ENCODE data around the gene NOP16. TPM values are rescaled to one million over a fixed set of nuclear protein-coding genes. Genes with fewer than 3 reads are reported as not detected.

NOP16 gene
- total and polyA plus RNA-seq, 11 donors: 9.3 to 83.4 (median 15.9) TPM

DNA sequence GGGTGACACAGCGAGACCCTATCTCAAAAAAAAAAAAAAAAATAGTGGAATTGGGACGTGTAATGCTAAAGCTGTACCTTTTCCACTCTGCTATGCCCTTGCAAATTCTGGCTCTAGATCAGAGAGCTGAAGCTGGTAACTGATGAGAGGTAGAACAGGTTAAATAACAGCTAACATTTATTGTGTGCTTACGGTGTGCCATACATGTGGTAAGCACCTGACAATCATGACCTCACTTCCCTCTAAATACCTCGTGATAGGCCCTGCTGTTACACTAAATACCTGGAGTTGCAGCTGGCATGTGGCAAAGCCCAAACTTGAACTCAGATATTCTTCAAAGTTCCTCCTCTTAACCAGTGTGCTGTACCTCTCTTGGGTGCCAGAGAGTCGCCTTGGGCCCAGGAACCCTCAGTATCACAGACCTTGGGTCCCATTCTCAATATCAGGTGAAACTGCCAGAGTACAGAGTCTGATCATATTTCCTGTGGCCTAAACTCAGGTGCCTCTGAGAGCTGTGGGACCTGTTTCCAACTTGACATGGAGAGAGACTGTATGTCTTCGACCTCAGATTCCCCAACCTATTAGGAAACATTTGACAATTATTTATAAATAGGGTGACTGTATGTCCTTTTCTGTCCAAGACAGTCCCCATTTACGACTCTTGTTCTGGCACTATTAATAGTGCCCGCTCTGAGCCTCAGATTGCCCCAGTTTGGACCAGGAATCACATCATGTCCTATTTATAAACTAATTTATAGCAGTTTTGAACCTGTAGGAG is 18.3 kb downstream of the NOP16 start:
- ATAC-seq: peak; percentile 17 to 65 (median 36)
- peak overlapping the region in 11 of 12 donors; percentile 10 to 83 (median 60) for H3K27ac ChIP-seq

DNA sequence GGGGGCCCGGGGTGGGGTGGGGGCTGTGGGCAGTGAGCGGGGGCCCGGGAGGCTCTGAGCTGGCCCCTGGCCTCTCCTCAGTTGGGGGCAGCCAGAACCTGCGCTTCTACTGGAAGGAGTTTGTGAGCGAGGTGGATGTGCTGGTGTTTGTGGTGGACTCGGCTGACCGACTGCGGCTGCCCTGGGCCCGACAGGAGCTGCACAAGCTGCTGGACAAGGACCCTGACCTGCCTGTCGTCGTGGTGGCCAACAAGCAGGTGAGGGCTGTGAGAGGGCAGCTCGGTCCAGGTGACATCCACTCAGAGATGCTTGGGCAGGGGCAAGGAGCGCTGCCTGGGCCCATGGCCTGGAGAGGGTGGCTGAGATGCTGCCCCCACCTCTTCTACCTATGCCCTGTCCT is 19.7 kb downstream of the NOP16 start:
- H3K27ac ChIP-seq: no peak overlapping the region
- WGBS, 4 donors: 95 to 97% (median 96%) methylated on average over 12 to 13 of the region's 13 CpGs
- H3K4me3 ChIP-seq: no peak overlapping the region
- no peaks in the 10 kb centered on the region for H3K27me3 ChIP-seq
- intact Hi-C loops (cut with DNase I): loop anchor here in 3 of 10 donors (5.0 to 10.0 kb wide), 3 partner anchors 49 to 276 kb away; partner anchors contain the start of genes CLTB (in 1 of the 3), RNF44 (in 1 of the 3) and TSPAN17 (in 1 of the 3)
- TF ChIP-seq, protein P1, sequence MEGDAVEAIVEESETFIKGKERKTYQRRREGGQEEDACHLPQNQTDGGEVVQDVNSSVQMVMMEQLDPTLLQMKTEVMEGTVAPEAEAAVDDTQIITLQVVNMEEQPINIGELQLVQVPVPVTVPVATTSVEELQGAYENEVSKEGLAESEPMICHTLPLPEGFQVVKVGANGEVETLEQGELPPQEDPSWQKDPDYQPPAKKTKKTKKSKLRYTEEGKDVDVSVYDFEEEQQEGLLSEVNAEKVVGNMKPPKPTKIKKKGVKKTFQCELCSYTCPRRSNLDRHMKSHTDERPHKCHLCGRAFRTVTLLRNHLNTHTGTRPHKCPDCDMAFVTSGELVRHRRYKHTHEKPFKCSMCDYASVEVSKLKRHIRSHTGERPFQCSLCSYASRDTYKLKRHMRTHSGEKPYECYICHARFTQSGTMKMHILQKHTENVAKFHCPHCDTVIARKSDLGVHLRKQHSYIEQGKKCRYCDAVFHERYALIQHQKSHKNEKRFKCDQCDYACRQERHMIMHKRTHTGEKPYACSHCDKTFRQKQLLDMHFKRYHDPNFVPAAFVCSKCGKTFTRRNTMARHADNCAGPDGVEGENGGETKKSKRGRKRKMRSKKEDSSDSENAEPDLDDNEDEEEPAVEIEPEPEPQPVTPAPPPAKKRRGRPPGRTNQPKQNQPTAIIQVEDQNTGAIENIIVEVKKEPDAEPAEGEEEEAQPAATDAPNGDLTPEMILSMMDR (IDR thresholded peaks at IDR 0.05): no peak
- no peak for TF ChIP-seq POLR2A (IDR thresholded peaks at IDR 0.05)
- DNase-seq (no peak), ATAC-seq (no peak)
- H3K9me3 ChIP-seq: no peaks in the 10 kb centered on the region
- H3K4me1 ChIP-seq: peaks cover 0 to 47% (median 25%) of the 10 kb centered on the region in 12 donors
- peaks cover 0 to 48% (median 23%) of the 10 kb centered on the region in 9 donors for H3K36me3 ChIP-seq

More for the DNA sequence above, 18.3 kb downstream of the NOP16 start:
- peaks cover 0 to 48% (median 23%) of the 10 kb centered on the region in 9 donors for H3K36me3 ChIP-seq
- TF ChIP-seq POLR2A (IDR thresholded peaks at IDR 0.05): no peak
- TF ChIP-seq, protein P1 (IDR thresholded peaks at IDR 0.05): no peak
- H3K4me1 ChIP-seq: peaks cover 0 to 44% (median 25%) of the 10 kb centered on the region in 12 donors
- 61 to 69% (median 66%) methylated on average over 8 of the region's 8 CpGs for WGBS, 4 donors
- no peaks in the 10 kb centered on the region for H3K27me3 ChIP-seq
- DNase-seq: no peak
- no peaks in the 10 kb centered on the region for H3K9me3 ChIP-seq
- no peak overlapping the region for H3K4me3 ChIP-seq
- intact Hi-C loops (cut with DNase I): loop anchor here in 3 of 10 donors (5.0 to 10.0 kb wide), 3 partner anchors 47 to 275 kb away; partner anchors contain the start of genes CLTB (in 1 of the 3), RNF44 (in 1 of the 3) and TSPAN17 (in 1 of the 3)

DNA sequence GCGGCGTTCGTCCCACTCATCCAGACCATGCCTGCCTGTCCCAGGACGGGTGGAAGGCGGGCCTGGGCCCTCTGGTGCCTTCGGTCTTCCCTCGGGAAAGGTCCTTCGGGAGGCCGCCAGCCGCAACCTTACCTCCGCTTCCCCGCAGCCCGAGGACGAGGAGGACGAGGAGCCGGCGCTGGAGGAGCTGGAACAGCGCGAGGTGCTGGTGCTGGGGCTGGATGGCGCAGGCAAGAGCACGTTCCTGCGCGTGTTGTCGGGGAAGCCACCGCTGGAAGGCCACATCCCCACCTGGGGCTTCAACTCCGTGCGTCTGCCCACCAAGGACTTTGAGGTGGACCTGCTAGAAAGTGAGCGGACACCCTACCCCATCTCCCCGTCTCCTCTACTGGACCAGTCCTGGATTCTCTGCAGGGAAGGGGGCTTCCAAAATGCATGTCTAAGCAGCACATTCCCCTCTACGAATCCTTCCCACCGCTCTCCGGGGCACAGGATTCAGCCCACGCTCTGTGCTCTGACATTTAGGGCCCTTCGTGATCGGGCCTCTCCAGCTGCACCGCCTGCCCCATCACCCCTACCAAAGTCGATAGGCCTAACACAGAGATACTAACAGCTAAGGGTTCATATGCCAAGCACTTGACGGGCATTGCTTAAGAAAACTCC is 22.0 kb downstream of the NOP16 start:
- peak in 2 of 5 donors; percentile 31 to 69 for DNase-seq
- Histone ChIP-seq H3K4me3 (peak overlapping the region; percentile 38 to 96 (median 82)), H3K36me3 (peaks cover 0 to 39% (median 23%) of the 10 kb centered on the region in 9 donors), H3K4me1 (peaks cover 0 to 34% (median 15%) of the 10 kb centered on the region in 12 donors), H3K9me3 (no peaks in the 10 kb centered on the region), H3K27me3 (no peaks in the 10 kb centered on the region), H3K27ac (peak overlapping the region in 10 of 12 donors; percentile 47 to 89 (median 80))
- 45 to 57% (median 47%) methylated on average over 30 to 38 of the region's 38 CpGs for WGBS, 4 donors
- no peak for ATAC-seq
- TF ChIP-seq, protein P1 (IDR thresholded peaks at IDR 0.05): no peak
- no peak for TF ChIP-seq POLR2A (IDR thresholded peaks at IDR 0.05)
- intact Hi-C loops (cut with DNase I): loop anchor here in 3 of 10 donors (5.0 to 10.0 kb wide), 3 partner anchors 51 to 278 kb away; partner anchors contain the start of genes CLTB (in 1 of the 3), RNF44 (in 1 of the 3) and TSPAN17 (in 1 of the 3)
